Kidney (tissue), 14 donors: Measurements from ENCODE around the gene LIMD2. TPM values are rescaled to one million over a fixed set of nuclear protein-coding genes. Genes with fewer than 3 reads are reported as not detected.

Source experiments
- DNase-seq, 5 donors: peaks; one replicate each; pipeline ENCODE4 v3.0.0-alpha.2; 2013 to 2020
- FAIRE-seq: peaks from 2 replicates; lab custom pipeline; 2012; peaks lifted over from hg19 to GRCh38; lab: Jason Lieb, UNC
- H3K27ac ChIP-seq, 2 donors: one replicate each; pipeline ENCODE4 v1.7.0; 2013; ENCODE audit warnings: low read depth in 2 of 2, low read length in 2 of 2, inconsistent platforms in 1 of 2
- H3K27me3 ChIP-seq: one replicate; pipeline ENCODE4 v1.7.1; 2013; ENCODE audit warnings: low read length, inconsistent platforms; ENCODE audit not compliant: control insufficient read depth, insufficient read depth
- H3K36me3 ChIP-seq, 3 donors: one replicate each; pipeline versions ENCODE4 v1.7.0 to v1.7.1; 2013; ENCODE audit warnings: low read length in 3 of 3, control low read depth in 1 of 3, inconsistent platforms in 1 of 3; ENCODE audit not compliant: insufficient read depth in 3 of 3, control insufficient read depth in 2 of 3
- H3K4me1 ChIP-seq, 3 donors: one replicate each; pipeline versions ENCODE4 v1.7.0 to v1.7.1; 2013; ENCODE audit warnings: low read length in 3 of 3, inconsistent platforms in 1 of 3, low read depth in 1 of 3; ENCODE audit not compliant: control insufficient read depth in 2 of 3, insufficient read depth in 2 of 3
- H3K4me3 ChIP-seq, 3 donors: one replicate each; pipeline versions ENCODE4 v1.7.0 to v1.8.1; 2013; ENCODE audit warnings: low read length in 3 of 3, control low read depth in 1 of 3, inconsistent platforms in 1 of 3
- H3K9ac ChIP-seq, 3 donors: one replicate each; pipeline versions ENCODE4 v1.7.0 to v1.7.1; 2013; ENCODE audit warnings: low read length in 3 of 3, control low read depth in 1 of 3, inconsistent platforms in 1 of 3
- H3K9me3 ChIP-seq, 3 donors: one replicate each; pipeline versions ENCODE4 v1.7.0 to v1.7.1; 2013; ENCODE audit warnings: low read length in 3 of 3, control low read depth in 1 of 3, inconsistent platforms in 1 of 3; ENCODE audit not compliant: control insufficient read depth in 2 of 3, insufficient read depth in 1 of 3
- CTCF ChIP-seq: IDR thresholded peaks from 3 replicates; pipeline ENCODE4 v1.5.1; 2012; ENCODE audit warnings: mild to moderate bottlenecking, moderate library complexity, borderline replicate concordance; ENCODE audit not compliant: insufficient read depth; ENCODE audit errors: extremely low read depth
- intact Hi-C: fragments of 100-400 bp; cut with DNase I; formaldehyde crosslinking; loops from one replicate; pipeline ENCODE4 v1.11.1; 2022
- polyA plus RNA-seq: library from polyadenylated mRNA; stranded (reverse); fragments of 350-450 nt; fragmentation: Illumina TruSeq; extraction: RNeasy Lipid Tissue Mini Kit (QIAGEN cat#74804); gene quantifications from one replicate; pipeline ENCODE4 v1.2.3, GENCODE V29; 2014; ENCODE audit warnings: low read depth, low replicate concordance; ENCODE audit not compliant: insufficient read depth
- total RNA-seq: library from RNA; stranded (reverse); fragmentation: NEBNext Ultra II Directional; extraction: Animal tissue kit (Norgen Biotek cat#: 25700); gene quantifications from one replicate; pipeline ENCODE4 v1.2.1, GENCODE V29; 2021
- donor health status: control.
- donor health status: control.
- donor health status: control.
- donor health status: control.
- donor health status: control.
- donor health status: DM: yes; HTN: yes; CAD: no.
- donor health status: Normal renal cell carcinoma (clear cell type).

The LIMD2 gene
- total and polyA plus RNA-seq, 2 donors from 2014 or later: 11.5 to 32.3 TPM

GRCh38 chr17:63647936-63648335, 52.0 kb downstream of the LIMD2 start:
- H3K27me3 ChIP-seq: no peaks in the 10 kb centered on the region
- no peaks in the 10 kb centered on the region for H3K4me1 ChIP-seq
- DNase-seq (no peak), FAIRE-seq (no peak)
- H3K27ac ChIP-seq: no peak overlapping the region
- H3K36me3 ChIP-seq: peaks cover 0 to 22% (median 17%) of the 10 kb centered on the region in 3 donors
- no peak overlapping the region for H3K4me3 ChIP-seq
- H3K9me3 ChIP-seq: no peaks in the 10 kb centered on the region
- no peak overlapping the region for H3K9ac ChIP-seq
- intact Hi-C loops: no loop called here
- TF ChIP-seq CTCF: no peak

- FAIRE-seq (no peak), DNase-seq (no peak)
- no peak overlapping the region for H3K4me3 ChIP-seq
- peaks cover 0 to 17% (median 17%) of the 10 kb centered on the region in 3 donors for H3K36me3 ChIP-seq
- intact Hi-C loops: no loop called here
- no peaks in the 10 kb centered on the region for H3K9me3 ChIP-seq
- no peaks in the 10 kb centered on the region for H3K4me1 ChIP-seq
- H3K27me3 ChIP-seq: no peaks in the 10 kb centered on the region
- no peak overlapping the region for H3K27ac ChIP-seq
- no peak for TF ChIP-seq CTCF
- no peak overlapping the region for H3K9ac ChIP-seq
Observed at GRCh38 chr17:63647065-63647725, 52.7 kb downstream of the LIMD2 start.

- no peak for DNase-seq
- Histone ChIP-seq H3K9ac (no peak overlapping the region), H3K9me3 (no peaks in the 10 kb centered on the region), H3K27me3 (no peaks in the 10 kb centered on the region), H3K4me1 (no peaks in the 10 kb centered on the region), H3K4me3 (no peak overlapping the region), H3K36me3 (peaks cover 0 to 17% (median 17%) of the 10 kb centered on the region in 3 donors), H3K27ac (no peak overlapping the region)
- intact Hi-C loops: no loop called here
- no peak for FAIRE-seq
- TF ChIP-seq CTCF: no peak
Observed at GRCh38 chr17:63646488-63646806, 53.5 kb downstream of the LIMD2 start.

Other genes starting within 250 kb of the LIMD2 start
- 4.3 TPM for gene ACE, start 223.1 kb downstream of the LIMD2 start, total RNA-seq
- 12.9 TPM for gene ACE, start 223.1 kb downstream of the LIMD2 start, polyA plus RNA-seq
- gene KCNH6, start 176.8 kb downstream of the LIMD2 start, total RNA-seq: 0.57 TPM
- 4.8 TPM for gene KCNH6, start 176.8 kb downstream of the LIMD2 start, polyA plus RNA-seq
- gene DCAF7, start 149.6 kb downstream of the LIMD2 start, total RNA-seq: 81.0 TPM
- 19.9 TPM for gene DCAF7, start 149.6 kb downstream of the LIMD2 start, polyA plus RNA-seq
- gene TACO1, start 99.2 kb downstream of the LIMD2 start, total RNA-seq: 18.4 TPM
- gene TACO1, start 99.2 kb downstream of the LIMD2 start, polyA plus RNA-seq: 80.1 TPM
- 50.5 TPM for gene MAP3K3, start 77.7 kb downstream of the LIMD2 start, total RNA-seq
- 17.4 TPM for gene MAP3K3, start 77.7 kb downstream of the LIMD2 start, polyA plus RNA-seq
- gene STRADA, start 41.7 kb upstream of the LIMD2 start, total RNA-seq: 38.9 TPM
- 25.7 TPM for gene STRADA, start 41.7 kb upstream of the LIMD2 start, polyA plus RNA-seq
- 83.1 TPM for gene CCDC47, start 73.5 kb upstream of the LIMD2 start, total RNA-seq
- 50.9 TPM for gene CCDC47, start 73.5 kb upstream of the LIMD2 start, polyA plus RNA-seq
- 104 TPM for gene DDX42, start 74.0 kb upstream of the LIMD2 start, total RNA-seq
- gene DDX42, start 74.0 kb upstream of the LIMD2 start, polyA plus RNA-seq: 38.6 TPM
- gene PSMC5, start 127.3 kb upstream of the LIMD2 start, total RNA-seq: 145 TPM
- gene PSMC5, start 127.3 kb upstream of the LIMD2 start, polyA plus RNA-seq: 247 TPM
- 38.7 TPM for gene FTSJ3, start 127.5 kb upstream of the LIMD2 start, total RNA-seq
- gene FTSJ3, start 127.5 kb upstream of the LIMD2 start, polyA plus RNA-seq: 23.7 TPM
- gene SMARCD2, start 142.6 kb upstream of the LIMD2 start, total RNA-seq: 65.1 TPM
- gene SMARCD2, start 142.6 kb upstream of the LIMD2 start, polyA plus RNA-seq: 39.9 TPM
- gene CSH2, start 173.6 kb upstream of the LIMD2 start, total RNA-seq: not detected
- not detected for gene CSH2, start 173.6 kb upstream of the LIMD2 start, polyA plus RNA-seq
- not detected for gene GH2, start 181.8 kb upstream of the LIMD2 start, total RNA-seq
- gene GH2, start 181.8 kb upstream of the LIMD2 start, polyA plus RNA-seq: not detected
- not detected for gene CSH1, start 196.4 kb upstream of the LIMD2 start, total RNA-seq
- gene CSH1, start 196.4 kb upstream of the LIMD2 start, polyA plus RNA-seq: not detected
- not detected for gene CSHL1, start 211.1 kb upstream of the LIMD2 start, total RNA-seq
- gene CSHL1, start 211.1 kb upstream of the LIMD2 start, polyA plus RNA-seq: not detected
- gene GH1, start 218.7 kb upstream of the LIMD2 start, total RNA-seq: not detected
- not detected for gene GH1, start 218.7 kb upstream of the LIMD2 start, polyA plus RNA-seq
- gene CD79B, start 232.2 kb upstream of the LIMD2 start, total RNA-seq: 11.4 TPM
- gene CD79B, start 232.2 kb upstream of the LIMD2 start, polyA plus RNA-seq: 5.2 TPM